PC-3 (cell line): Measurements from ENCODE around the gene MOGAT3. TPM values are rescaled to one million over a fixed set of nuclear protein-coding genes. Genes with fewer than 3 reads are reported as not detected.

Experiments
- ATAC-seq: fragments of 200-7000 bp; cut with Tn5 transposase; 2 replicates; pipeline ENCODE4 v1.9.1; 2020; ENCODE audit warnings: mild to moderate bottlenecking, moderate library complexity
- BruUV-seq: library from RNA; stranded (reverse); fragments of 400-500 nt; replicated peaks from 2 replicates; lab custom pipeline; 2021; lab: Mats Ljungman, UMichigan
- CTCF ChIA-PET: fragments of 300-600 bp; sonication (Branson Sonifier 250); formaldehyde crosslinking; loops from one replicate; lab custom pipeline; 2022; ENCODE audit warnings: antibody characterized with exemption; lab: Charles Lee
- POLR2A ChIA-PET: fragments of 300-600 bp; sonication (Branson Sonifier 250); formaldehyde crosslinking; loops from one replicate; lab custom pipeline; 2022; ENCODE audit warnings: antibody characterized with exemption; ENCODE audit not compliant: unreplicated experiment; lab: Charles Lee
- DNase-seq: peaks from one replicate; pipeline ENCODE4 v3.0.0-alpha.2; 2015
- H2AFZ ChIP-seq: fragments of 300-600 bp; sonication (generic); 2 replicates; pipeline ENCODE4 v1.6.0; 2016; ENCODE audit warnings: antibody characterized with exemption, low read length
- H3F3A ChIP-seq: fragments of 300-600 bp; sonication (generic); one replicate; pipeline ENCODE4 v1.6.0; 2017; ENCODE audit warnings: antibody characterized with exemption, low read length, control low read depth, mild to moderate bottlenecking; ENCODE audit not compliant: unreplicated experiment
- H3K27ac ChIP-seq: fragments of 300-600 bp; sonication (generic); 2 replicates; pipeline ENCODE4 v1.5.1; 2016; ENCODE audit warnings: mild to moderate bottlenecking, low read length
- H3K27me3 ChIP-seq: fragments of 300-600 bp; sonication (generic); 2 replicates; pipeline ENCODE4 v1.6.1; 2016; ENCODE audit warnings: low read length, mixed read lengths
- H3K36me3 ChIP-seq: fragments of 300-600 bp; sonication (generic); 2 replicates; pipeline ENCODE4 v1.6.1; 2016; ENCODE audit warnings: low read depth, mixed run types, low read length, mixed read lengths
- H3K4me1 ChIP-seq: fragments of 300-600 bp; sonication (generic); 2 replicates; pipeline ENCODE4 v1.5.1; 2016; ENCODE audit warnings: low read length; ENCODE audit not compliant: insufficient read depth
- H3K4me2 ChIP-seq: fragments of 300-600 bp; sonication (generic); 2 replicates; pipeline ENCODE4 v1.6.0; 2016; ENCODE audit warnings: low read length
- H3K4me3 ChIP-seq: fragments of 300-600 bp; sonication (generic); 2 replicates; pipeline ENCODE4 v1.5.1; 2016; ENCODE audit warnings: mild to moderate bottlenecking, low read length, mixed read lengths
- H3K79me2 ChIP-seq: fragments of 300-600 bp; sonication (generic); 2 replicates; pipeline ENCODE4 v1.6.1; 2017; ENCODE audit warnings: low read length, mixed read lengths
- H3K9ac ChIP-seq: fragments of 300-600 bp; sonication (generic); 2 replicates; pipeline ENCODE4 v1.6.0; 2016; ENCODE audit warnings: mild to moderate bottlenecking, low read length
- H3K9me2 ChIP-seq: fragments of 300-600 bp; sonication (generic); replicated peaks from 2 replicates; pipeline ENCODE4 v1.6.1; 2016; ENCODE audit warnings: mixed run types, low read length, mixed read lengths
- H3K9me3 ChIP-seq: fragments of 300-600 bp; sonication (generic); 2 replicates; pipeline ENCODE4 v1.6.1; 2016; ENCODE audit warnings: low read length, mixed read lengths
- H4K20me1 ChIP-seq: fragments of 300-600 bp; sonication (generic); 2 replicates; pipeline ENCODE4 v1.6.1; 2016; ENCODE audit warnings: low read length, mixed read lengths
- EZH2 ChIP-seq: fragments of 300-600 bp; sonication (generic); IDR thresholded peaks from one replicate; pipeline ENCODE4 v1.6.1; 2017; ENCODE audit warnings: antibody characterized with exemption, mild to moderate bottlenecking, low read length; ENCODE audit not compliant: unreplicated experiment
- EZH2phosphoT487 ChIP-seq: fragments of 300-600 bp; sonication (generic); IDR thresholded peaks from 2 replicates; pipeline ENCODE4 v1.6.1; 2018; ENCODE audit warnings: mild to moderate bottlenecking, antibody characterized with exemption, low read length, borderline replicate concordance
- intact Hi-C: fragments of 100-400 bp; cut with micrococcal nuclease; formaldehyde crosslinking; loops from 2 replicates; pipeline ENCODE4 v1.9.0; 2023
- total RNA-seq: library from RNA; depleted of rRNA; stranded (reverse); fragments of >200 nt; gene quantifications from 2 replicates; pipeline ENCODE4 v1.2.3, GENCODE V29; 2014
- TF ChIP-seq, protein P1 (sequence below): fragments of 300-600 bp; sonication (generic); conservative IDR thresholded peaks from 2 replicates; pipeline ENCODE4 v1.5.1; 2017; ENCODE audit warnings: antibody characterized with exemption, low read depth, mild to moderate bottlenecking, low read length

The MOGAT3 gene
- total RNA-seq, 1 experiment from 2014 or later, result not detected

DNA sequence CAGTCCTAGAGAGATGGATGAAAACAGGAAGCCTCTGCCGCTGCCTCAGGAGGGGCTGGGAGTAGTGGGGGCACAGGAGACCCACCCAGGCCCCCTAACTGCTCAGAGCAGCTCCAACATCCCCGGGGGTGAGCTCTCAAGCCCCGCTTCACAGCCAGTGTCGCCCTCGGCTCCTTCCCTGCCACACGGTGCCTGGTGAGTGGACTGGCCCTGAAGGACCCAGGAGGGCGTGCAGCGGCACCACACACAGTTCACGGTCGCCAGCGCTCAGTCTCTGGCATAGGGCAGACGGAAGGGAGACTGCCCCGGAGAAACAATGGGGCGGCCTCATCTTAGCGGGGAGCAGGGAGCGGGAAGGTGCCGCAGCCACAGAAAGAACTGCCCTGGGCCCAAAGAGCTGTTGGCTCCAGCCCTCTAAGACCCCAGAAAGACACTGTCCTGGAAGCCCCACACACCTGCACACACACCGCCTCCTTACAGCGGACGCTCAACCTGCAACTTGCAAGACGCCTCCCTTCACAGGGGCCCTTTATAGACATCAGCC is 35.5 kb upstream of the MOGAT3 start:
- Histone ChIP-seq H3K9me3 (no peaks in the 10 kb centered on the region), H3K9me2 (no peaks in the 10 kb centered on the region), H3K27me3 (no peaks in the 10 kb centered on the region), H3K27ac (no peak overlapping the region), H4K20me1 (no peaks in the 10 kb centered on the region), H3K4me2 (no peak overlapping the region), H3K79me2 (no peaks in the 10 kb centered on the region), H3K9ac (no peak overlapping the region), H2AFZ (no peak overlapping the region), H3F3A (no peaks in the 10 kb centered on the region), H3K36me3 (no peaks in the 10 kb centered on the region), H3K4me1 (peaks cover 8% of the 10 kb centered on the region; the same call in 1 of the 2 replicates), H3K4me3 (no peak overlapping the region)
- intact Hi-C loops, result no loop called here
- ChIA-PET POLR2A (no interaction called here), CTCF (interaction anchor here (0.6 kb wide), 1 partner anchor 71 kb away, joined by 3 read pairs; no protein-coding TSS in a partner anchor)
- TF ChIP-seq, protein P1, sequence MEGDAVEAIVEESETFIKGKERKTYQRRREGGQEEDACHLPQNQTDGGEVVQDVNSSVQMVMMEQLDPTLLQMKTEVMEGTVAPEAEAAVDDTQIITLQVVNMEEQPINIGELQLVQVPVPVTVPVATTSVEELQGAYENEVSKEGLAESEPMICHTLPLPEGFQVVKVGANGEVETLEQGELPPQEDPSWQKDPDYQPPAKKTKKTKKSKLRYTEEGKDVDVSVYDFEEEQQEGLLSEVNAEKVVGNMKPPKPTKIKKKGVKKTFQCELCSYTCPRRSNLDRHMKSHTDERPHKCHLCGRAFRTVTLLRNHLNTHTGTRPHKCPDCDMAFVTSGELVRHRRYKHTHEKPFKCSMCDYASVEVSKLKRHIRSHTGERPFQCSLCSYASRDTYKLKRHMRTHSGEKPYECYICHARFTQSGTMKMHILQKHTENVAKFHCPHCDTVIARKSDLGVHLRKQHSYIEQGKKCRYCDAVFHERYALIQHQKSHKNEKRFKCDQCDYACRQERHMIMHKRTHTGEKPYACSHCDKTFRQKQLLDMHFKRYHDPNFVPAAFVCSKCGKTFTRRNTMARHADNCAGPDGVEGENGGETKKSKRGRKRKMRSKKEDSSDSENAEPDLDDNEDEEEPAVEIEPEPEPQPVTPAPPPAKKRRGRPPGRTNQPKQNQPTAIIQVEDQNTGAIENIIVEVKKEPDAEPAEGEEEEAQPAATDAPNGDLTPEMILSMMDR, result no peak
- TF ChIP-seq EZH2phosphoT487 (no peak), EZH2 (no peak)
- no TSS peak for BruUV-seq
- ATAC-seq, result no peak
- DNase-seq, result no peak

- POLR2A ChIA-PET, result no interaction called here
- intact Hi-C loops, result no loop called here
- no TSS peak for BruUV-seq
Observed at GRCh38 chr7:101235522-101235921, 34.7 kb upstream of the MOGAT3 start.

GRCh38 chr7:101235050-101235449 is 34.2 kb upstream of the MOGAT3 start:
- ChIA-PET POLR2A (no interaction called here), CTCF (interaction anchor here (0.6 kb wide), 1 partner anchor 16 kb away, joined by 3 read pairs; no protein-coding TSS in a partner anchor)
- Histone ChIP-seq H2AFZ (no peak overlapping the region), H3K9ac (no peak overlapping the region), H4K20me1 (no peaks in the 10 kb centered on the region), H3K4me1 (peaks cover 8% of the 10 kb centered on the region; the same call in 1 of the 2 replicates), H3F3A (no peaks in the 10 kb centered on the region), H3K36me3 (no peaks in the 10 kb centered on the region), H3K9me2 (no peaks in the 10 kb centered on the region), H3K27ac (no peak overlapping the region), H3K27me3 (no peaks in the 10 kb centered on the region), H3K4me2 (no peak overlapping the region), H3K9me3 (no peaks in the 10 kb centered on the region), H3K79me2 (no peaks in the 10 kb centered on the region), H3K4me3 (no peak overlapping the region)
- ATAC-seq (no peak), DNase-seq (no peak)
- intact Hi-C loops, result no loop called here
- TF ChIP-seq, protein P1, result peak; percentile 39; the same call in 1 of the 2 replicates
- TF ChIP-seq EZH2 (no peak), EZH2phosphoT487 (no peak)
- no TSS peak for BruUV-seq

More at GRCh38 chr7:101235522-101235921, 34.7 kb upstream of the MOGAT3 start:
- Histone ChIP-seq H3K27me3 (no peaks in the 10 kb centered on the region), H3K9ac (no peak overlapping the region), H3K4me3 (no peak overlapping the region), H3K4me1 (peaks cover 8% of the 10 kb centered on the region; the same call in 1 of the 2 replicates), H3K9me3 (no peaks in the 10 kb centered on the region), H3K27ac (no peak overlapping the region), H3F3A (no peaks in the 10 kb centered on the region), H2AFZ (no peak overlapping the region), H3K36me3 (no peaks in the 10 kb centered on the region), H3K9me2 (no peaks in the 10 kb centered on the region), H3K79me2 (no peaks in the 10 kb centered on the region), H3K4me2 (no peak overlapping the region), H4K20me1 (no peaks in the 10 kb centered on the region)
- DNase-seq (no peak), ATAC-seq (no peak)
- TF ChIP-seq EZH2phosphoT487 (no peak), EZH2 (no peak)
- TF ChIP-seq, protein P1, result no peak
- CTCF ChIA-PET, result no interaction called here
